Mesenchymal stem cell (in vitro differentiated cells and primary cell): ENCODE results near the gene CAMK2D.
A peak's percentile ranks its signal among the peaks of the same experiment; 100 is the strongest.
"Not testable (repeated sequence)": the region's sequence is repeated elsewhere in the genome, so short reads cannot be mapped to it uniquely, and the experiment has no call there.

ENCODE experiments used
- DNase-seq: peaks from one replicate; pipeline ENCODE4 v3.0.0-alpha.2; 2013
- H2AFZ ChIP-seq: one replicate; pipeline ENCODE4 v1.6.1; 2013; ENCODE audit warnings: low read depth, mild to moderate bottlenecking, control low read depth, inconsistent platforms, low read length, moderate library complexity
- H2AK5ac ChIP-seq: 2 replicates; pipeline ENCODE4 v1.6.1; 2013; ENCODE audit warnings: low read length, moderate library complexity, mild to moderate bottlenecking, inconsistent platforms; ENCODE audit not compliant: severe bottlenecking
- H2BK120ac ChIP-seq: one replicate; pipeline ENCODE4 v1.6.1; 2013; ENCODE audit warnings: low read depth, mild to moderate bottlenecking, inconsistent platforms, low read length, moderate library complexity
- H2BK12ac ChIP-seq, 2 experiments: one replicate each; pipeline ENCODE4 v1.6.1; 2013; ENCODE audit warnings: inconsistent platforms in 2 of 2, low read length in 2 of 2, mild to moderate bottlenecking in 2 of 2, moderate library complexity in 2 of 2, control low read depth in 1 of 2
- H2BK15ac ChIP-seq: one replicate; pipeline ENCODE4 v1.6.1; 2013; ENCODE audit warnings: mild to moderate bottlenecking, low read depth, inconsistent platforms; ENCODE audit not compliant: poor library complexity, severe bottlenecking
- H2BK5ac ChIP-seq: 2 replicates; pipeline ENCODE4 v1.6.1; 2013; ENCODE audit warnings: low read depth, mild to moderate bottlenecking, low read length, control low read depth, inconsistent platforms; ENCODE audit not compliant: poor library complexity, severe bottlenecking
- H3K14ac ChIP-seq, 2 experiments: one replicate each; pipeline ENCODE4 v1.6.1; 2013; ENCODE audit warnings: inconsistent platforms in 2 of 2, low read length in 2 of 2, control low read depth in 1 of 2, mild to moderate bottlenecking in 1 of 2, moderate library complexity in 1 of 2
- H3K18ac ChIP-seq, 2 experiments: one replicate each; pipeline ENCODE4 v1.6.1; 2013; ENCODE audit warnings: inconsistent platforms in 2 of 2, low read length in 2 of 2, control low read depth in 1 of 2, low read depth in 1 of 2, mild to moderate bottlenecking in 1 of 2
- H3K23ac ChIP-seq, 2 experiments: one replicate each; pipeline ENCODE4 v1.6.1; 2013; ENCODE audit warnings: inconsistent platforms in 2 of 2, low read length in 2 of 2, mild to moderate bottlenecking in 2 of 2, moderate library complexity in 2 of 2, control low read depth in 1 of 2
- H3K27ac ChIP-seq: 2 replicates; pipeline ENCODE4 v1.5.1; 2013; ENCODE audit warnings: mild to moderate bottlenecking, moderate library complexity, low read length, control low read depth, inconsistent platforms; ENCODE audit not compliant: poor library complexity, severe bottlenecking
- H3K27me3 ChIP-seq, 2 experiments: 2 replicates each; pipeline versions ENCODE4 v1.6.1 to v1.7.0; 2013; ENCODE audit warnings: low read length in 2 of 2, mild to moderate bottlenecking in 2 of 2, moderate library complexity in 2 of 2, control low read depth in 1 of 2, inconsistent platforms in 1 of 2; ENCODE audit not compliant: control insufficient read depth in 1 of 2, insufficient read depth in 1 of 2
- H3K36me3 ChIP-seq, 2 experiments: 2 replicates each; pipeline versions ENCODE4 v1.6.1 to v1.7.0; 2013; ENCODE audit warnings: low read length in 2 of 2, control low read depth in 1 of 2, inconsistent platforms in 1 of 2, low read depth in 1 of 2, mild to moderate bottlenecking in 1 of 2; ENCODE audit not compliant: insufficient read depth in 2 of 2, control insufficient read depth in 1 of 2
- H3K4ac ChIP-seq, 2 experiments: one replicate each; pipeline ENCODE4 v1.6.1; 2013; ENCODE audit warnings: inconsistent platforms in 2 of 2, low read length in 2 of 2, mild to moderate bottlenecking in 2 of 2, moderate library complexity in 2 of 2, control low read depth in 1 of 2, low read depth in 1 of 2
- H3K4me1 ChIP-seq: 2 replicates; pipeline ENCODE4 v1.6.1; 2013; ENCODE audit warnings: low read depth, low read length, control low read depth; ENCODE audit not compliant: control insufficient read depth, insufficient read depth
- H3K4me2 ChIP-seq: 2 replicates; pipeline ENCODE4 v1.6.1; 2013; ENCODE audit warnings: low read length, mild to moderate bottlenecking, inconsistent platforms; ENCODE audit not compliant: poor library complexity, severe bottlenecking
- H3K4me3 ChIP-seq, 2 experiments: 2 replicates each; pipeline versions ENCODE4 v1.5.1 to v1.7.0; 2013; ENCODE audit warnings: low read length in 2 of 2, mild to moderate bottlenecking in 2 of 2, control low read depth in 1 of 2, low read depth in 1 of 2; ENCODE audit not compliant: insufficient read depth in 1 of 2
- H3K79me1 ChIP-seq: replicated peaks from 2 replicates; pipeline ENCODE4 v1.6.1; 2013; ENCODE audit warnings: mild to moderate bottlenecking, control low read depth, low read length, inconsistent platforms; ENCODE audit not compliant: poor library complexity, severe bottlenecking
- H3K9ac ChIP-seq: 2 replicates; pipeline ENCODE4 v1.7.0; 2013; ENCODE audit warnings: mild to moderate bottlenecking, low read length, moderate library complexity
- H3K9me3 ChIP-seq: 2 replicates; pipeline ENCODE4 v1.7.0; 2013; ENCODE audit warnings: mild to moderate bottlenecking, low read length; ENCODE audit not compliant: control insufficient read depth
- H4K8ac ChIP-seq: one replicate; pipeline ENCODE4 v1.6.1; 2013; ENCODE audit warnings: inconsistent platforms, mild to moderate bottlenecking, low read length, moderate library complexity
- H4K91ac ChIP-seq: one replicate; pipeline ENCODE4 v1.6.1; 2013; ENCODE audit warnings: mild to moderate bottlenecking, low read length, inconsistent platforms
- WGBS: methylation state at CpG from one replicate; pipeline ENCODE4 v1.1.7; 2013; ENCODE audit warnings: mixed read lengths; 5-methylcytosine and 5-hydroxymethylcytosine counted together

Gene CAMK2D

DNA sequence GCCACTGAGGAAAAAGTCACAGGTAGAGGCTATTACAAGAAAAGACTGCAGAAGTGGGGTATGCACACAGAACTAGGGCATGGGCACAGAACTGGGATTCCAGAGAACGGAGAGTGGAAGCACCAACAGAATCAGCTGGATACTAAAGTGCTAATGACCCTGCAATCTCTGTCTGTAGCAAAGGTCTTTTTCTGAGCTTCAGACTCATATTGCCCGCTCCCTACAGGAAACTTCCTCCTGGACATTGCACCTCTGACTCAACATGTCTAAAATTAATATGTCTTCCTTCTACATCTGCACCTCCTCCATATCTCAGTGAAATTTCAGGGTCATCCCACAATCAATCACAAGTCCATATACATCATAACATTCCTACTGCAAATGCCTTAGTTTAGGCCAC is 5.3 kb upstream of the CAMK2D start:
- H3K27ac ChIP-seq: no peak overlapping the region
- no peaks in the 10 kb centered on the region for H3K4me1 ChIP-seq
- H4K8ac ChIP-seq: no peak overlapping the region
- no peak overlapping the region for H2BK5ac ChIP-seq
- no peaks in the 10 kb centered on the region for H3K79me1 ChIP-seq
- H3K4me2 ChIP-seq: no peak overlapping the region
- no peak overlapping the region for H4K91ac ChIP-seq
- no peak overlapping the region for H2AFZ ChIP-seq
- H3K9me3 ChIP-seq: no peaks in the 10 kb centered on the region
- no peak overlapping the region for H3K18ac ChIP-seq
- no peak for DNase-seq
- no peak overlapping the region for H3K14ac ChIP-seq
- no peak overlapping the region for H2BK120ac ChIP-seq
- no peak overlapping the region for H2BK12ac ChIP-seq
- H2AK5ac ChIP-seq: no peak overlapping the region
- H3K4me3 ChIP-seq: no peak overlapping the region
- H3K4ac ChIP-seq: no peak overlapping the region
- 96% methylated on average over 2 of the region's 2 CpGs for WGBS
- H3K23ac ChIP-seq: no peak overlapping the region
- H3K27me3 ChIP-seq: no peaks in the 10 kb centered on the region
- H3K36me3 ChIP-seq: no peaks in the 10 kb centered on the region
- no peak overlapping the region for H3K9ac ChIP-seq
- H2BK15ac ChIP-seq: no peak overlapping the region

DNA sequence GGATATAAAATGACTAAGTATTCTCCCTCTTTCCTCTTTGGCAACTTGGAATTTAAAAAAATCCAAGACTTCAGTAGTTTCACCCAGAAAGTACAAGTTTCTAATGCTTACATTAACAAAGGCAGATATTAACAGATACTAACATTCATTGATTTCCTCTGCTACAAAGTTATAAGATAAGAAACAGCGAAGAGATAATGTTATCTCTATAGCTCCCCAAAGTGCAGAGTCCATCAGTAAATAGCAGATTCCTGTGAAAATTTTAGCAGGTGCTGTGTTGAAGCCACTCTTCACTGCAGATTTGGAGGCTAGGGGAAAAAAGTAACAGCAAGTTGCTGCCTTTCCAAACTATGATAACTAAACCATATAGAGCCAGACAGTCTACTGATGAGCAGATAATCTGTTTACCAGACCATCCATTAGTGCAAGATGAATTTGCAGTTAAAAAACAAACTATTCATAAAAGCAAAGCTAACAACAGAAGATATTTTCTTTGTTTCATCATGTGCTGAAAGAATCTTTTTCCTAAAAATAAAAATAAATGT is 3.3 kb upstream of the CAMK2D start:
- Histone ChIP-seq H4K91ac (no peak overlapping the region), H3K23ac (no peak overlapping the region), H2BK12ac (no peak overlapping the region), H3K36me3 (no peaks in the 10 kb centered on the region), H3K4me3 (no peak overlapping the region), H3K18ac (no peak overlapping the region), H2AFZ (no peak overlapping the region), H3K14ac (no peak overlapping the region), H3K4me2 (no peak overlapping the region), H2BK120ac (no peak overlapping the region), H2BK5ac (no peak overlapping the region), H3K4ac (no peak overlapping the region), H3K27ac (no peak overlapping the region), H2BK15ac (no peak overlapping the region), H4K8ac (no peak overlapping the region), H3K9ac (peak overlapping the region; percentile 96), H3K4me1 (no peaks in the 10 kb centered on the region), H3K27me3 (no peaks in the 10 kb centered on the region), H3K9me3 (no peaks in the 10 kb centered on the region), H2AK5ac (no peak overlapping the region), H3K79me1 (no peaks in the 10 kb centered on the region)
- no peak for DNase-seq
- 100% methylated on average over 1 of the region's 1 CpG for WGBS

GRCh38 chr4:113763923-113764322 is 2.4 kb upstream of the CAMK2D start:
- not testable (repeated sequence) for H3K79me1 ChIP-seq, H3K4ac ChIP-seq, H3K14ac ChIP-seq, H3K23ac ChIP-seq, H3K4me2 ChIP-seq, H2AK5ac ChIP-seq, H3K36me3 ChIP-seq, H3K27me3 ChIP-seq, H4K91ac ChIP-seq, H2BK15ac ChIP-seq, H3K27ac ChIP-seq, H3K4me3 ChIP-seq, H2BK120ac ChIP-seq, H2AFZ ChIP-seq, H4K8ac ChIP-seq, H3K18ac ChIP-seq, H3K9me3 ChIP-seq, DNase-seq, H2BK5ac ChIP-seq, H3K4me1 ChIP-seq
- Histone ChIP-seq H2BK12ac (peak overlapping the region in 1 of 2 experiments; percentile 62), H3K9ac (peak overlapping the region; percentile 96)
- 99% methylated on average over 12 of the region's 12 CpGs for WGBS

GRCh38 chr4:113763029-113763285 is 1.4 kb upstream of the CAMK2D start:
- no peak overlapping the region for H4K8ac ChIP-seq
- H3K9ac ChIP-seq: peak overlapping the region; percentile 96
- H3K4me1 ChIP-seq: no peaks in the 10 kb centered on the region
- peaks cover 0 to 10% of the 10 kb centered on the region in 2 experiments for H3K36me3 ChIP-seq
- no peak overlapping the region for H3K14ac ChIP-seq
- 27% methylated on average over 3 of the region's 6 CpGs for WGBS
- DNase-seq: no peak
- no peak overlapping the region for H2BK15ac ChIP-seq
- H2BK5ac ChIP-seq: no peak overlapping the region
- H3K27ac ChIP-seq: peak overlapping the region; percentile 98
- H3K4me2 ChIP-seq: peak overlapping the region; percentile 57
- H3K23ac ChIP-seq: no peak overlapping the region
- H3K9me3 ChIP-seq: no peaks in the 10 kb centered on the region
- peak overlapping the region in 1 of 2 experiments; percentile 57 for H3K4ac ChIP-seq
- H3K18ac ChIP-seq: peak overlapping the region in 1 of 2 experiments; percentile 21
- H3K4me3 ChIP-seq: peak overlapping the region in 1 of 2 experiments; percentile 90
- H4K91ac ChIP-seq: no peak overlapping the region
- H2AFZ ChIP-seq: no peak overlapping the region
- H2AK5ac ChIP-seq: no peak overlapping the region
- no peak overlapping the region for H2BK120ac ChIP-seq
- no peaks in the 10 kb centered on the region for H3K79me1 ChIP-seq
- H2BK12ac ChIP-seq: no peak overlapping the region
- no peaks in the 10 kb centered on the region for H3K27me3 ChIP-seq
